Hematopoietic multipotent progenitor cell treated with erythropoietin and hydrocortisone succinate and interleukin-3 and kit ligand, for 4 days (in vitro differentiated cells): ENCODE data around the gene GDAP2.
"Not testable (repeated sequence)": the region's sequence is repeated elsewhere in the genome, so short reads cannot be mapped to it uniquely, and the experiment has no call there.

Source experiments
- DNase-seq: peaks from one replicate; pipeline ENCODE4 v3.0.0-alpha.2; 2015

GDAP2 gene, protein sequence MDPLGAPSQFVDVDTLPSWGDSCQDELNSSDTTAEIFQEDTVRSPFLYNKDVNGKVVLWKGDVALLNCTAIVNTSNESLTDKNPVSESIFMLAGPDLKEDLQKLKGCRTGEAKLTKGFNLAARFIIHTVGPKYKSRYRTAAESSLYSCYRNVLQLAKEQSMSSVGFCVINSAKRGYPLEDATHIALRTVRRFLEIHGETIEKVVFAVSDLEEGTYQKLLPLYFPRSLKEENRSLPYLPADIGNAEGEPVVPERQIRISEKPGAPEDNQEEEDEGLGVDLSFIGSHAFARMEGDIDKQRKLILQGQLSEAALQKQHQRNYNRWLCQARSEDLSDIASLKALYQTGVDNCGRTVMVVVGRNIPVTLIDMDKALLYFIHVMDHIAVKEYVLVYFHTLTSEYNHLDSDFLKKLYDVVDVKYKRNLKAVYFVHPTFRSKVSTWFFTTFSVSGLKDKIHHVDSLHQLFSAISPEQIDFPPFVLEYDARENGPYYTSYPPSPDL

DNA sequence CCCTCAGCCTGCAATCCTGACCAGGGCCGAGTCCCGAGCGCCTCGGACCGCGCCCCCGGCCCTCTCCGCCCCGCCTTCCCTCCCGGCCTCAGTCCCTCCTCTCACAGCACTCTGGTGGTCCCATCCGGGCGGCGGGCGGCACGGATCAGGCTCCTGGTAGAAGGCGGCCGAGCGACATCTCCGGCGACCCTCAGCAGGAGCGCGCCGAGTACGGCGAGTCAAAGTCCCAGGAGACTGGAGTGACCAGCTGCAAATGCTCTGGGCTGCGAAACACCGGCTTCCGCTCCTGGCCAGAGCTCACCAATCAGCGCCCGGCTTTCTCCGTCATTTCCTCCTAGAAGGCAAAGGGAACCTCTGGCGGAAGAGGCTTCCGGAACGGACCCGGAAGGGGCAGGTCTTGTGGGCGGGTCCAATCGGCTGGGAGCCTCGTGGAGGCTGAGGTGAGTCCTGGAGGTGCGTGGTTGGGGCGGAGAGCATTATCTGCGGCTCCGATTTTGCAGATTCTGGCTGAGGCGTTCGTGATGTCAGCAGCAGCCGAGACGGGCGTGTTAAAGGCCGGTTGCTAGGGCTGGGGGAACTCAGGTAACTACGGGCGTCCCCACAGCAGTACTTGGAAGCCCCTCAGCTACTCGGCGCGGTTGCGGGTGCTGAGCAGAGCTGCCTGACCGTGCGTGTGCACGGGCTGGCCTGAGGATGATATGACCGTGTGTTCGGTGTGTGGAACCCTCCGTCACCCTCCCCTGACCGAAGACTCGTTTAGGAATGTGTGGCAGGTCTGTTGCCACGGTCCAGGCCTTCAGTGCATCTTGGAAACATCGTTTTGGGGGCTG is at the start of gene GDAP2, which contains the start of gene WDR3:
Gene GDAP2 (minus strand): TSS at position 279 of the 830 bp plus-strand sequence. CDS start 9,264 bp downstream, outside the sequence.
Gene WDR3 (plus strand): TSS at position 397 of the 830 bp plus-strand sequence. CDS start 3,581 bp downstream, outside the sequence.
- DNase-seq = peak; percentile 99

- DNase-seq = no peak
Measured at GRCh38 chr1:117976381-117976780, 47.0 kb upstream of the GDAP2 start.

GRCh38 chr1:117971777-117972176 is 42.4 kb upstream of the GDAP2 start:
- no peak for DNase-seq

DNA sequence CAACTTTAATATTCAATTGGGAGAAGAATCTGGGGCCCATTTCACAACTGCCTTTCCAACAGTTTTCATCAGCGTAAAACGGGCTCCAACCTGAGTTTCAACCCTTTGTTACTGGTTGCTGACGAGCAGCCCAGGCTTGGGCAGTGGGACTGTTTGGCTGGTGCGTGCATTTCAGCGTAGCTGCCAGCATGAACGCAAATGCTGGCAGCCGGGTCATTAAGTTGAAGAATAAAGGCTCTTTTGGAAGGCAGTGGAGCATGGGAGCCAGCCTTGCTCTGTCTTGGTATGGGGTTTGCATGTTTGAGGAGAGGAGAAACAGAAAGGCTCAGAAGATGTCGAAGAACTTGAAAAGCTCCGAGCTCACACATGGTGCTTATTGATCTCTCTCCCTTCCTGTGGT is 40.8 kb upstream of the GDAP2 start:
- DNase-seq = no peak

DNA sequence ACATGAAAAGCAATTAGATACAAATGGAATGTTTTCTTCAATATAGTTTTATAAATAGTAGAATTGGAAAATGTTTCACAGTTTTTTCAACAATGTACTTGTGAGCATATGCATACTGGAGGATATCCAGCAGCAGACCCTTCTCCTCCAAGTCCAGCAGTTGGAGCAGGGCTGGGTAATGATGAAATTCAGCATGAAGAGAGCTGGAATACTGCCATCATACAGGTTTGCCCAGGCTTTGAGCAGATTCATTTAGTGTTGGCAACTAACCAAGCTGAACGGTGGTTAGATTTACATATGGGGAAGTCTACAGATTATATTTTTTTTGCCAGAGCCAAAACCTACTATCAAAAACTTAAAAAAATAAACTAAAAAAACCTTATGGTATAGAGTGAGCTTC is 38.5 kb upstream of the GDAP2 start:
- peak; percentile 52 for DNase-seq

DNA sequence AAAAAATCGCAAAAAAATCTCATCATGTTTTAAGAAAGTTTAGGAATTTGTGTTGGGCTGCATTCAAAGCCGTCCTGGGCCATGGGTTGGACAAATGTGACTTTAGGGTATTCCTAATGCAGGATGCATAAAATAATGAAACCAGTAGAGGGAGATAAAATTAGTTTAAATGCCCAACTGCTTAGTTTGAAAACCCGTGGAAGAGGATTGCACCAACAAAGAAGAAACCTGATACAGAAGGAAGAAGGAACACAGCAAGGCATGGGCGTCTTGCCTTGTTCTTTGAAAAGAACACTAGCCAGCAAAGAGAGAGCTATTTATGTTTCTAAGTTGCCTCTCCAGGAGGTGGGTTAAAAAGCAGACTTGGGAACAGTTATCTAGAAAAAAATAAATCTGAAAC is 38.1 kb upstream of the GDAP2 start:
- peak; percentile 40 for DNase-seq

- no peak for DNase-seq
Measured at GRCh38 chr1:117964290-117965038, 35.0 kb upstream of the GDAP2 start.

DNA sequence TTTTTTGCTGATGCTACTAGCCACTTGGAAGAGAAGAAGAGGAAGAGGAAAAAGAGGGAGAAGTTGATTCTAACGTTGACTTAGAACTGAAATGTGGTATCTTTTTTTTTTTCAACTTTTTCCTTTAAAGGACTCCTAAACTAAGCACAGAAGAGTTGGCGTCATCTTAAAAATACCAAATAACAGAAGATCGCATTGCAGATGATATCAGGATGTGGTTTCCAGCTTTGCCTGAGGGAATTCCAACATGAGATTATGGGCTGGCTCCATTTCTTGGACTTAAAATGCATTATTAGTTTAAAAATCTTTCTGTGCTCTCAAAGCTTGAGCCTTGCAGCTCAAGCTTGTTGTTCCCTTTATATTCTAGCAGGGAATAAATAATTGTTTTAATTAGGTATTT is 29.9 kb upstream of the GDAP2 start:
- DNase-seq = no peak

DNA sequence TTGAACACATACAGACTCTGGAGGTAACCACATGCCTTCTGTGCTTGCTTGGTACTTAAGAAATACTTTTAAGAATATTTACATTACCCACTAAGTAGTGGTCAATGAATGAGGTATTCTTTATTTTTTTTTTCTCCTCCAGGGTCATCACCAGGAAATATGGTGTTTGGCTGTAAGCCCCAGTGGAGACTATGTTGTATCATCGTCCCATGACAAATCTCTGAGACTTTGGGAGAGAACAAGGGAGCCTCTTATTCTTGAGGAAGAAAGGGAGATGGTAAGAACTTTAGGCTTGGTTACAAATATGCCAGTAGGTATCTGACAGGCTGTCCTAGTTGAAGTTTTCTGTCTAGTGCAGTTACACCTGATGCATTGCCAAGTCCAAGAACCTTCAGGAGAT is 23.0 kb upstream of the GDAP2 start:
- DNase-seq = no peak

- DNase-seq = no peak
Measured at GRCh38 chr1:117942293-117942692, 12.9 kb upstream of the GDAP2 start.

DNA sequence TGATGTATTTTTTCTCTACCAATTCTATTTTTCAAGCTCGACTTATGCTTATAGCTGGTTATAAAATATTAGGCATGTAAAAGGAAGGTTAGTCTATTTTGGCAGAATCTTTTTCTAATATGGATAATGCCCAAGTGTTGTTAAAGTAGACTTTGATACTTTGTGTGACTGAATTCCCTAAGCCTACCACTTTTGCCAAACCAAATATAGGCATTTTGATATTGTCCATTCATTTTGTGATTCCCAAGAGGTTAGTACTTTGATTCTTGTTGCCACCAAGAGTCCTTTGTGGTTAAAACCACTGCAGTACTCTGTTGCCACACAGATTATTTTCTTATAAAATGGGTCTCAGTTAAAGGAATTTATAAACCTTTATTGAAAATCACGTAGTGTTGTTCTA is 4.3 kb upstream of the GDAP2 start:
- no peak for DNase-seq

- DNase-seq = no peak
Measured at GRCh38 chr1:117932576-117932975, 3.2 kb upstream of the GDAP2 start.

- DNase-seq = peak; percentile 29
Measured at GRCh38 chr1:117930484-117930883, 1.1 kb upstream of the GDAP2 start.

GRCh38 chr1:117930173-117930447 is 689 bp upstream of the GDAP2 start:
- no peak for DNase-seq

GRCh38 chr1:117928881-117929342 is 509 bp downstream of the GDAP2 start:
- peak; percentile 81 for DNase-seq

DNA sequence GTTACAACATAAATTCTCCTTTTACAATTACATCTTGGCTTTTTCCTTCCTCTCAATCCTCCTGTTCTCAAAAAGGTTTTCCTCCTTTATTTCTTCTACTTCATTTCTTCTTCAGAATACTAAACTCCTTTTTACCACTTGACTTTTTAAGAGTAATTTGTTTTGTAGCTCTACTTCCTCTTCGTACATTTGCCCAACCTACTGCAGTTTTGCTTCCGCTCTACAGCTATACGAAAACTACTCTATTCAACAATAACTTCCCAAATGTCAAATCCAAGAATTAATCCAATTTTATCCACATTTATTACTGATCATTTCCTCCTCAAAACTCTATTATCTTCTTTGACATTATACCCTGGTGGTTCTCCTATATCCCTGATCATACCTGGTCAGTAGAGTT is 3.4 kb downstream of the GDAP2 start:
- DNase-seq = peak; percentile 34

DNA sequence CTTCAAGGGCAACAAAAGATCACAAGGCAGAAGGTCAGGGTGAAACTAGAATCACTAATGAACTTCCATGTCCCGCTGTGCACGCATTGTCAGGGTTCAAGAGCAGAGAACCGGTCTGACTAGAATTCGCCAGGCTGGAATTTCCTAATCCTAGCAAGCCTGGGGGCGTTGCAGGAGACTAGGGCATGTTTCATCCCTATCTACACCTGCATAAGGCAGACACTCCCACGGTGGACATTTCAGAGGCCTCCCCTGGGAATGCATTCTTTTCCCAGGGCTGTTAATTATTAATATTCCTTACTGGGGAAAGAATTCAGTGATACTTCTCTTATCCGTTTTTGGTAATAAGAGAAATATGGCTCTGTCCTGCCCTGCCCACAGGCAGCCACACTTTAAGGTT is 6.7 kb downstream of the GDAP2 start:
- not testable (repeated sequence) for DNase-seq

DNA sequence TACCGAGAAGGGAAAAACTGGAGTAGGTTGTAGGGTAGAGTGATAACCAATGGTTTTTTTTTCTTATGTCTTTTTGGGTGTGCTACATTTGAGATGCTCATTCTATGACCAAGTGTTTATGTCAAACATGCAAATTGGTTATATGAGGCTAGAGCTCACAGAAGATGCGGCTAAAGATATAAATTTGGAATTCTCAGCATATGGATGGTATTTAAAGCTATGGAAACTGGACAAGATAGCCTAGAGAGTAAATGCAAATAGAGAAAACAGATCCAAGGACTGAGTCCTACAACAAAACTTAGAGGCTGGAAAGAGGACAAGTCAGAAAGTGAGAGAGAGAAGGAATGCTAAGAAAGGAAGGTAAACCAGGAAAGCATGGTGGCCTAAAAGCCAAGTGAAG is 7.4 kb downstream of the GDAP2 start:
- no peak for DNase-seq

DNA sequence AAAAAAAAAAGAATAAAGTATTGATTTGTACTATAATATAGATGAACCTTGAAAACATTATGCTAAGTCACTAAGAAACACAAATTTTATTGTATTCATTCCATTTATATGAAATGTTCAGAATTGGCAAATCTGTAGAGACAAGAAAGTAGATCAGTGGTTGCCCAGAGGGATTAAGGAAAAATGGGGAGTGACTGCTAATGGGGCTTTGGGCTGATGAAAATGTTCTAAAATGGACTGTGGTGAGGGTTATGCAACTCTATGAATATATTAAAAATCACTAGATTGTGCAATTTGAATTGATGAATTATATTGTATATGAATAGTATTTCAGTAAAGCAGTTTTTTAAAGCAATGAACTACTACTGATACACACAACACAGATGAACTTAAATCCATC is 10.0 kb downstream of the GDAP2 start:
- DNase-seq = no peak

DNA sequence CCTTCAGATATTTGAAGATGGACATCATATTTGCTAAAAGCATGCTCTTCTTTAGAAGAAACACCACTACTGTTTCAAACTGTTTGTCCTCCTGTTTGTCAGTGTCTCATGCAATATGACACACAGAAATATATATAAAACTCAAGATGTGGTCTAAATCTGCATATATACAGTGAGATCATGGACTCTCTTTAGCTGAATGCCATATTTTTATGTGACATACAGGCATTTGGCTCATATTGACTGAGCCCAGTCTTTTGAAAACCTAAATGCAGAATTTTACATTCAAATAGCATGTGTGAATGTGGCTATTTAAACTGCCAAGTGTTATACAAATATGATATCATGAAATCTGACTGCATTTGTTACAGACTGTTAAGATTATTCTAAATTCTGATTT is 18.4 kb downstream of the GDAP2 start:
- DNase-seq = no peak

- DNase-seq = no peak
Measured at GRCh38 chr1:117905019-117905418, 24.4 kb downstream of the GDAP2 start.

DNA sequence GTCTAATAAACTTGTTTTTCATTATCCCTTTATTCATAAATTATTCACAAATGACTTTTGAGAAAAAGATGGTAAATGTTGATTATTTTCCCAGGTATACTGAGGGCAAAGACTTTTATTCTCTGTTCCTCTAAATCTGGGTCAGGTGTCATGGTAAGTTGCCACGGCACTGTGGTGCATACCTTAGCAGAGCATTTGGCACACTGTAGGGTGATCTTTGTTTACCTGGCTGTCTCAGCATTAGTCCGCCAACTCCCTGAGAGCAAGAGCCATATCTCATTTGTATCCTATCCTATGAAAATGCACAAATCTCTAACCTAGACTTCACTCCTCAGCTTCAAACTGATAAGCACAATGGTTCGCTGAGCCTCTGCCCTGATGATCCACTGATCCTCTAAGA is 24.9 kb downstream of the GDAP2 start:
- DNase-seq = no peak

- DNase-seq = no peak
Measured at GRCh38 chr1:117902944-117903343, 26.5 kb downstream of the GDAP2 start.
